Naive B cell (primary cell): Measurements from ENCODE around the gene RRAGD. TPM values are rescaled to one million over a fixed set of nuclear protein-coding genes. Genes with fewer than 3 reads are reported as not detected.

ENCODE experiments used
- ATAC-seq, 2 donors: fragments of 150-1000 bp; cut with Tn5 transposase; 2 replicates each; pipeline ENCODE4 v1.10.0; 2021; ENCODE audit warnings: low read depth in 2 of 2, mild to moderate bottlenecking in 2 of 2, moderate library complexity in 2 of 2
- DNase-seq: peaks from one replicate; pipeline ENCODE4 v3.0.0; 2022
- H3K27ac Mint-ChIP-seq, 6 donors: one replicate each; pipeline ENCODE4 v1.8.0; 2020 to 2022; ENCODE audit warnings: mild to moderate bottlenecking in 6 of 6, mixed read lengths in 6 of 6, moderate library complexity in 5 of 6, inconsistent platforms in 2 of 6
- H3K27me3 Mint-ChIP-seq, 3 donors: one replicate each; pipeline ENCODE4 v1.8.0; 2021 to 2022; ENCODE audit warnings: mixed read lengths in 3 of 3, mild to moderate bottlenecking in 1 of 3
- H3K36me3 Mint-ChIP-seq, 2 donors: one replicate each; pipeline ENCODE4 v1.8.0; 2020 to 2022; ENCODE audit warnings: mixed read lengths in 2 of 2, inconsistent platforms in 1 of 2, mild to moderate bottlenecking in 1 of 2
- H3K4me1 Mint-ChIP-seq, 3 donors: one replicate each; pipeline ENCODE4 v1.8.0; 2020 to 2022; ENCODE audit warnings: mixed read lengths in 3 of 3, inconsistent platforms in 1 of 3, mild to moderate bottlenecking in 1 of 3, moderate library complexity in 1 of 3
- H3K4me3 Mint-ChIP-seq, 8 donors: one replicate each; pipeline ENCODE4 v1.8.0; 2020 to 2022; ENCODE audit warnings: mild to moderate bottlenecking in 8 of 8, mixed read lengths in 8 of 8, moderate library complexity in 8 of 8, inconsistent platforms in 2 of 8
- H3K9me3 Mint-ChIP-seq, 7 donors: one replicate each; pipeline ENCODE4 v1.8.0; 2020 to 2022; ENCODE audit warnings: mixed read lengths in 7 of 7, mild to moderate bottlenecking in 5 of 7, inconsistent platforms in 2 of 7, moderate library complexity in 1 of 7
- polyA plus RNA-seq, 6 donors: library from polyadenylated mRNA; unstranded; fragments of 300-500 nt; fragmentation: Illumina TruSeq; gene quantifications; one replicate each; pipeline ENCODE4 v1.2.3, GENCODE V29; 2021; ENCODE audit warnings: low read depth in 6 of 6

The RRAGD gene, protein sequence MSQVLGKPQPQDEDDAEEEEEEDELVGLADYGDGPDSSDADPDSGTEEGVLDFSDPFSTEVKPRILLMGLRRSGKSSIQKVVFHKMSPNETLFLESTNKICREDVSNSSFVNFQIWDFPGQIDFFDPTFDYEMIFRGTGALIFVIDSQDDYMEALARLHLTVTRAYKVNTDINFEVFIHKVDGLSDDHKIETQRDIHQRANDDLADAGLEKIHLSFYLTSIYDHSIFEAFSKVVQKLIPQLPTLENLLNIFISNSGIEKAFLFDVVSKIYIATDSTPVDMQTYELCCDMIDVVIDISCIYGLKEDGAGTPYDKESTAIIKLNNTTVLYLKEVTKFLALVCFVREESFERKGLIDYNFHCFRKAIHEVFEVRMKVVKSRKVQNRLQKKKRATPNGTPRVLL
- polyA plus RNA-seq = under 1 TPM; 0.21 to 0.68 (median 0.55) TPM

GRCh38 chr6:89412071-89413005, at the start of gene RRAGD:
RRAGD (minus strand) TSS chr6:89412273; CDS start chr6:89411993, 280 bp downstream.
- Mint-ChIP-seq H3K4me1 (peaks cover 17 to 22% (median 19%) of the 10 kb centered on the region in 3 donors), H3K27ac (peak within 1 kb of the TSS in 5 of 6 donors; percentile 38 to 98 (median 88)), H3K9me3 (no peaks in the 10 kb centered on the region), H3K36me3 (no peaks in the 10 kb centered on the region), H3K4me3 (peak within 1 kb of the TSS; percentile 92 to 99 (median 95)), H3K27me3 (peaks cover 22 to 24% (median 23%) of the 10 kb centered on the region in 3 donors)
- peak; percentile 81 to 83 for ATAC-seq
- peak; percentile 60 for DNase-seq

GRCh38 chr6:89460713-89461112, 48.6 kb upstream of the RRAGD start:
- Mint-ChIP-seq H3K27me3 (no peaks in the 10 kb centered on the region), H3K27ac (peak overlapping the region in 1 of 6 donors; percentile 33), H3K4me3 (peak overlapping the region in 1 of 8 donors; percentile 12), H3K9me3 (peaks cover 0 to 9% (median 0%) of the 10 kb centered on the region in 7 donors), H3K36me3 (peaks cover 4 to 7% of the 10 kb centered on the region in 2 donors), H3K4me1 (peaks cover 0 to 2% (median 0%) of the 10 kb centered on the region in 3 donors)
- ATAC-seq (no peak), DNase-seq (no peak)

DNA sequence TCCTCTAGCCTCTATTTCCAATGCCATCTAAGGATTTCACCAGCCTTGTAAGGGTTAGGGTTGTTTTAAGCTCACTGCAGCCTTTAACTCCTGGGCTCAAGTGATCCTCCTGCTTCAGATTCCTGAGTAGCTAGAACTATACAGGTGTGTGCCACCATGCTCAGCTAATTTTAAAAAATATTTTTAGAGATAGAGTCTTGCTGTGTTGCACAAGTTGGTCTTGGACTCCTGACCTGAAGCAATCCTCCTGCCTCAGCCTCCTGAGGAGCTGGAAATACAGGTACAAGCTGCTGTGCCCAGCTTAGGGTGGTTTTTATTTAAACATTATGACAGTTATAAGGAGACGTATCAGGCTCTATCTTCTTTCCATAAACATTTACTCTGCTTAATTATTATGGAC, 47.4 kb upstream of the RRAGD start:
- no peak overlapping the region for H3K27ac Mint-ChIP-seq
- H3K4me1 Mint-ChIP-seq = peaks cover 0 to 3% (median 0%) of the 10 kb centered on the region in 3 donors
- ATAC-seq (no peak), DNase-seq (no peak)
- no peaks in the 10 kb centered on the region for H3K27me3 Mint-ChIP-seq
- H3K36me3 Mint-ChIP-seq = peaks cover 4 to 11% of the 10 kb centered on the region in 2 donors
- H3K9me3 Mint-ChIP-seq = peaks cover 0 to 9% (median 0%) of the 10 kb centered on the region in 7 donors
- no peak overlapping the region for H3K4me3 Mint-ChIP-seq

- ATAC-seq = no peak
- H3K27ac Mint-ChIP-seq = no peak overlapping the region
- no peak overlapping the region for H3K4me3 Mint-ChIP-seq
- DNase-seq = no peak
- H3K27me3 Mint-ChIP-seq = no peaks in the 10 kb centered on the region
- H3K36me3 Mint-ChIP-seq = peaks cover 4 to 11% of the 10 kb centered on the region in 2 donors
- peaks cover 0 to 4% (median 3%) of the 10 kb centered on the region in 3 donors for H3K4me1 Mint-ChIP-seq
- H3K9me3 Mint-ChIP-seq = peaks cover 0 to 9% (median 0%) of the 10 kb centered on the region in 7 donors
Measured at GRCh38 chr6:89458704-89459103, 46.6 kb upstream of the RRAGD start.

GRCh38 chr6:89454300-89454699, 42.2 kb upstream of the RRAGD start:
- Mint-ChIP-seq H3K4me1 (peaks cover 0 to 4% (median 3%) of the 10 kb centered on the region in 3 donors), H3K9me3 (peaks cover 0 to 9% (median 0%) of the 10 kb centered on the region in 7 donors), H3K27me3 (no peaks in the 10 kb centered on the region), H3K36me3 (peaks cover 4 to 11% of the 10 kb centered on the region in 2 donors), H3K4me3 (no peak overlapping the region), H3K27ac (no peak overlapping the region)
- ATAC-seq (no peak), DNase-seq (no peak)

DNA sequence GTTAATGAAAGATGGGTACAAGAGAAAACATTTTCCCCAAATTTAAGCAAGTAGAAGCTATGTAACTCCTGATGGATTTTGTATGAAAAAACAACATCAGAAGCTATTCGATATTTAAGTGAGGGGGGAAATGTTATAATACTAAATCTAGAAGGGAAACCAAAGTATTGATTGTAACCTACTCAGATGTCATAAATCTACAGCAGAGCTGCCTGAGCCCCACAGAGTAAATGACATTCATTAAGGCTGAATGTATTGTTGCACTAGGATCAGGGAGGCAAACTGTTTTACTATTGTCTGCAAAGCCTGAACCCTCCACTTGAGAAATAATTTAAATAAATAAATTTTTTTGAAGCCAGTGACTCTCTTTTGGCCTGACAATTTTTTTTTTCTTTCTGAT, 40.2 kb upstream of the RRAGD start:
- peaks cover 4 to 11% of the 10 kb centered on the region in 2 donors for H3K36me3 Mint-ChIP-seq
- H3K4me1 Mint-ChIP-seq = peaks cover 0 to 4% (median 3%) of the 10 kb centered on the region in 3 donors
- H3K27me3 Mint-ChIP-seq = no peaks in the 10 kb centered on the region
- DNase-seq (no peak), ATAC-seq (no peak)
- H3K27ac Mint-ChIP-seq = no peak overlapping the region
- H3K9me3 Mint-ChIP-seq = peaks cover 0 to 9% (median 0%) of the 10 kb centered on the region in 7 donors
- H3K4me3 Mint-ChIP-seq = no peak overlapping the region

- no peak for DNase-seq
- Mint-ChIP-seq H3K27me3 (no peaks in the 10 kb centered on the region), H3K4me3 (no peak overlapping the region), H3K9me3 (no peaks in the 10 kb centered on the region), H3K27ac (peak overlapping the region in 1 of 6 donors; percentile 2), H3K4me1 (peaks cover 0 to 2% (median 0%) of the 10 kb centered on the region in 3 donors), H3K36me3 (no peaks in the 10 kb centered on the region)
- no peak for ATAC-seq
Measured at GRCh38 chr6:89449193-89449592, 37.1 kb upstream of the RRAGD start.

DNA sequence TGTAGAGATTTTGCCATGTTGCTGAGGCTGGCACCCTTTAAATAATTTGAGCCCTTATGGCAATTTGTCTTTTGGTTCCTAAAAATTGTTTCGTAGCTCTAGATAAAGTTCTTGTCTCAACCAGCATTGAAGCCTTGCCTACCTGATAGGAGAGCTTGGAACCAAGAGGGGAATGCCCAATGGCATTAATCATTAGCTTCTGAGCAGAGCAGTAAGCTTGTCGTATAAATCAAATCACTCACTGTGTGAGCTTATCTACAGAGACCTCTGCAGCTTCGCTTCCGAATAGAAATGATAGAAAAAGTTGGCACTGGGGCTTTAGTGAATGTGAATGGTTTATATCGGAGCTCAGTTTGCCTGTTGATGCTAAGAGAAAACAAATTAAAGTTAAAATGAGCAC, 31.6 kb upstream of the RRAGD start:
- no peak for ATAC-seq
- no peaks in the 10 kb centered on the region for H3K36me3 Mint-ChIP-seq

DNA sequence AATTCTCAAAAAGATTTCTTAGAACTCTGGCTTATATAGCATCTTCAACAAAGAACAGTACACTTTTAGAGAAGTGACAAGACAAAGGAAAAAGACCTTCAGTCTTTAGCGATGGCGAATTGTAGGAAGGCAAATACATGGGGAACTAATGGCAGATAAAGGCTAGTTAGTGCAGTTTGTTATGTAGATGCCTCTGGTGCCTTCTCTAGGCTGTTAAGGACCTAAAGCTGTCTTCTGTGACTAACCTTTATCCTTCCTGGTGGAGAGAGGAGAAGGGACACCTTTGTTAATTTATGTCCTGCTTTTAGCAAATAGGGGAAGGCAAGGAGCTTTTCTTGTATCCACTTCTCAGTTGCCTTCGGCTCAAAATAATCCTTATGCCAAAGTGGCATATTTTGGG, 28.1 kb upstream of the RRAGD start:
- H3K27ac Mint-ChIP-seq = no peak overlapping the region
- H3K4me3 Mint-ChIP-seq = no peak overlapping the region
- peaks cover 0 to 4% (median 0%) of the 10 kb centered on the region in 3 donors for H3K4me1 Mint-ChIP-seq
- ATAC-seq (no peak), DNase-seq (no peak)
- peaks cover 0 to 7% (median 0%) of the 10 kb centered on the region in 3 donors for H3K27me3 Mint-ChIP-seq
- H3K36me3 Mint-ChIP-seq = no peaks in the 10 kb centered on the region
- no peaks in the 10 kb centered on the region for H3K9me3 Mint-ChIP-seq

More for the DNA sequence above, 31.6 kb upstream of the RRAGD start:
- no peak for DNase-seq
- Mint-ChIP-seq H3K4me3 (no peak overlapping the region), H3K27ac (no peak overlapping the region), H3K9me3 (no peaks in the 10 kb centered on the region), H3K4me1 (no peaks in the 10 kb centered on the region), H3K27me3 (peaks cover 0 to 7% (median 0%) of the 10 kb centered on the region in 3 donors)

DNA sequence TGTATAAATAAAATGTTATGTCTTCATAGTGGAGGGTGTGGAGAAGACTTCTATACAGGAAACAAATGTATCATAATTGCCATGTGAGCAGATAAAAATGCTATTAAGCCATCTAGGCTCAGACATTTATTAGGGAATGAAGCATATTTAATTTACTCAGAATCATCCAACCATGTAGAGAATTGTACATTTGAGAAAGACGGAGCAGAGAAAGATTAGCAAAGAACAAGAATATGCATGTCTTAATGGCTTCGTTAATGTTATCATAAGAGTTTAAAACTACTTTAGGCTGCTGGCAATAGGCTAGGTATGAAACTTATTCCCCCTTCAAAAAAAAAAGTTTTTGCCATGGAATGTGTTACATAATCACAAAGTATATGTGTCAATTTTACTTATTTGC, 26.9 kb upstream of the RRAGD start:
- H3K4me3 Mint-ChIP-seq = no peak overlapping the region
- no peak for DNase-seq
- peaks cover 0 to 7% (median 0%) of the 10 kb centered on the region in 3 donors for H3K27me3 Mint-ChIP-seq
- no peak overlapping the region for H3K27ac Mint-ChIP-seq
- no peaks in the 10 kb centered on the region for H3K9me3 Mint-ChIP-seq
- H3K36me3 Mint-ChIP-seq = no peaks in the 10 kb centered on the region
- peaks cover 0 to 6% (median 4%) of the 10 kb centered on the region in 3 donors for H3K4me1 Mint-ChIP-seq
- ATAC-seq = no peak

DNA sequence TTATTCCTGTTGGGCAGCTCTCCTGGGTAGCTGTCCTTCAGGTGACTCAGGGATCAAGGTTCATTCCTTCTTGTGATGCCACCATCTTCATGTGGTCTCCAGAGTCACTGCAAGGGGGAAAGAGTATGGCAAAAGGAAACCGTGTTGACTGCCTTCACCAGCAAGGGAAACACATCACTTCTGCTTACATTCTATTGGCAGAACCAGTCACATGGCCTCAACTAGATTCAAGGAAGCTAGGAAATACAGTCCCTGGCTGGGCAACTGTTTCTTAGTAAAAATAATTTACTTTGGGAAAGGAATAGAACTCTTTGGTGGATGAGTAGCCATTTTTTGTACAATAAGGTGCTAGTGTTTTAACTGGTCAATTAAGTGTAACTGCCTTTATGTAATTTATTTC, 26.2 kb upstream of the RRAGD start:
- no peaks in the 10 kb centered on the region for H3K36me3 Mint-ChIP-seq
- H3K4me1 Mint-ChIP-seq = peaks cover 0 to 11% (median 8%) of the 10 kb centered on the region in 3 donors
- no peak overlapping the region for H3K4me3 Mint-ChIP-seq
- H3K27me3 Mint-ChIP-seq = peaks cover 0 to 7% (median 0%) of the 10 kb centered on the region in 3 donors
- H3K9me3 Mint-ChIP-seq = no peaks in the 10 kb centered on the region
- DNase-seq (no peak), ATAC-seq (no peak)
- peak overlapping the region in 1 of 6 donors; percentile 53 for H3K27ac Mint-ChIP-seq

- H3K36me3 Mint-ChIP-seq = no peaks in the 10 kb centered on the region
- peaks cover 5 to 14% (median 12%) of the 10 kb centered on the region in 3 donors for H3K4me1 Mint-ChIP-seq
- H3K4me3 Mint-ChIP-seq = peak overlapping the region in 1 of 8 donors; percentile 82
- no peak for DNase-seq
- H3K27me3 Mint-ChIP-seq = no peaks in the 10 kb centered on the region
- ATAC-seq = no peak
- peak overlapping the region in 1 of 6 donors; percentile 5 for H3K27ac Mint-ChIP-seq
- no peaks in the 10 kb centered on the region for H3K9me3 Mint-ChIP-seq
Measured at GRCh38 chr6:89436226-89436625, 24.2 kb upstream of the RRAGD start.

DNA sequence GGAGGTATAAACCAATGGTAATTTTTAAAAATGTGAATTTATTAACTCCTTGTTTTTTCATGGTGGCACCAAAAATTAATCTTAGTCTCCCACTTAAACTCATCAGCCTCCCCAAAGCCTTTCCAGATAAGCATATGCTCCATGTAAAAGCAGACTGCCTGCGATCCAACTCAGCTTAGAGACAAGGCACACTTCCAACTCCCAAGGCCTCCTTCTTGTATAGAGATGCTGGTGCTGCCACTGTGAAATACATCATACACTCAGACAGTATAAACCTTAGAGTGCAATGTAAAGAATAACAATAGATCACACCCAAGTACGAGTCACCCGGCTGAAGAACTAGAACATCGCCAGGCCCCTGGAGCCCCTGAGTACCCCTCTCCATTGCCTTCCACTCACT, 22.9 kb upstream of the RRAGD start:
- DNase-seq (no peak), ATAC-seq (no peak)
- Mint-ChIP-seq H3K9me3 (no peaks in the 10 kb centered on the region), H3K27me3 (peaks cover 0 to 4% (median 0%) of the 10 kb centered on the region in 3 donors), H3K27ac (no peak overlapping the region), H3K36me3 (no peaks in the 10 kb centered on the region), H3K4me3 (peak overlapping the region in 3 of 8 donors; percentile 23 to 82 (median 30)), H3K4me1 (peaks cover 5 to 14% (median 12%) of the 10 kb centered on the region in 3 donors)
